Suprapubic skin (tissue), 4 donors: ENCODE measurements around the gene TFAP2A. TPM values are rescaled to one million over a fixed set of nuclear protein-coding genes. Genes with fewer than 3 reads are reported as not detected.

Source experiments
- DNase-seq, 2 donors: peaks; one replicate each; pipeline ENCODE4 v3.0.0-alpha.2; 2019; ENCODE audit warnings: low spot score in 2 of 2
- H3K27ac ChIP-seq: fragments of 200-600 bp; sonication (generic); one replicate; pipeline ENCODE4 v1.5.1; 2019
- H3K27me3 ChIP-seq: fragments of 200-600 bp; sonication (generic); one replicate; pipeline ENCODE4 v1.5.1; 2019
- H3K36me3 ChIP-seq: fragments of 200-600 bp; sonication (generic); one replicate; pipeline ENCODE4 v1.5.1; 2019
- H3K4me1 ChIP-seq: fragments of 200-600 bp; sonication (generic); one replicate; pipeline ENCODE4 v1.5.1; 2019
- H3K4me3 ChIP-seq: fragments of 200-600 bp; sonication (generic); one replicate; pipeline ENCODE4 v1.5.1; 2019; ENCODE audit warnings: mild to moderate bottlenecking
- H3K9me3 ChIP-seq: fragments of 200-600 bp; sonication (generic); one replicate; pipeline ENCODE4 v1.5.1; 2019
- EP300 ChIP-seq: sonication (generic); formaldehyde crosslinking; IDR thresholded peaks from one replicate; pipeline ENCODE4 v1.6.1; 2017; ENCODE audit warnings: antibody characterized with exemption
- POLR2A ChIP-seq, 2 donors: fragments of 450-650 bp; IDR thresholded peaks; one replicate each; pipeline ENCODE4 v1.6.1; 2017; ENCODE audit warnings: antibody characterized with exemption in 2 of 2, mild to moderate bottlenecking in 2 of 2, moderate library complexity in 2 of 2
- POLR2AphosphoS5 ChIP-seq, 3 donors: sonication (generic); formaldehyde crosslinking; IDR thresholded peaks; one replicate each; pipeline ENCODE4 v1.6.1; 2017; ENCODE audit warnings: antibody characterized with exemption in 3 of 3
- WGBS: methylation state at CpG from one replicate; pipeline ENCODE4 v1.1.5; 2018; 5-methylcytosine and 5-hydroxymethylcytosine counted together
- total RNA-seq, 4 donors: library from RNA; depleted of rRNA; stranded (reverse); fragments of >200 nt; gene quantifications; one replicate each; pipeline ENCODE4 v1.1.0, GENCODE V29; 2016
- TF ChIP-seq, protein P1 (sequence below), 2 donors: fragments of 200-600 bp in 1 of 2; fragments of 450-650 bp in 1 of 2; sonication (generic) in 1 of 2; IDR thresholded peaks; one replicate each; pipeline ENCODE4 v1.5.1; 2016 to 2019; ENCODE audit warnings: antibody characterized with exemption in 2 of 2, mild to moderate bottlenecking in 1 of 2, moderate library complexity in 1 of 2

Gene TFAP2A
- total RNA-seq, 4 donors from 2014 or later = 86.7 to 135 (median 91.9) TPM

DNA sequence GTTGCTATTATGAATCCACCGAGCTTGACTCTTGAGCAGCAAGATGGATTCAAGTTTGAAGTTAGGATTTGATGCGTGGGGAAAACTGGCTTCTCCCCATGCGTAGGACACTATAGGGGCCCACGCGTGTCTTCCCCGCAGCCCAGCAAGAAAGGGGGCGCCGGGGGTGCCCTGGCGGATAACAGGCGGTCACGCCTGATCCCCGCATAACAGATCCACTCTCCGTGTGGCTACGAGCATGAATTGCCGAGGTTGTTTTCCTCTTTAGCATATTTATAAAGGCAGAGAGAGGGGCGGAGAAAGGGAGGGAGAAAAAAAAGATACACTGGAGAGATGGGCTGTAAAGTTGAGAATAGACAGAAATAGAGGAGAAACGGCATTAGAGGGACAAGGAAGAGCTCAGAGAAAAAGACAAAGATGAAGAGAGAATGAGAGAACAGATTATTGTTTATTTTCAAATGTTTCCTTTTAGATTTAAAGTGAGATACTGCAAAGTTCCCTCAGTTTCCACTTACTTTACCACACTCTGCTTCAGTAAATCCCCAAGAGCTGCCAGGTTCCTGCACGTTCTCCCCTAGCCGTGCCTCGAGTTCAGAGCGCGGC is 32.0 kb downstream of the TFAP2A start:
- H3K27ac ChIP-seq = peak overlapping the region; percentile 77

DNA sequence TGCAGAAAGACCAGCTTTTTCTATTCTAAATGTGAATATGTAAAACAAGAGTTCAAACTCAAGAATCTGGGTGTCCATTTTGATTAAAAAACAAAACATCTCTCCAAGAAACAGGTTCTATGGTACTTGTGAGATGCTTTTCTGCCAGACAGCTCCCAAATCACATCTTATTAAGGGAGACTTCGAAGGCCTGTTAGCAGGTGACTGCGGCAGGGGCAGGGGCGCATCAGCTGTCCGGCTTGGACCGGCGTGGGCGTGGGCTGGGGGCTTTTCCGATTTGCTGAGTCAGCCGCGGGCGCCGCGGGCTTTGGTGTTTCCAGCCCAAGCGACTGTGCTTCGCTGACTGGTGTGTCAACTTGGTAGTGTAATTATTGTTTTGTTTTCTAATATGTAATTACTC is 32.6 kb downstream of the TFAP2A start:
- Histone ChIP-seq H3K4me1 (peaks cover 36% of the 10 kb centered on the region), H3K36me3 (no peaks in the 10 kb centered on the region), H3K4me3 (no peak overlapping the region), H3K27ac (no peak overlapping the region), H3K9me3 (no peaks in the 10 kb centered on the region), H3K27me3 (peaks cover 73% of the 10 kb centered on the region)
- WGBS = 65% methylated on average over 13 of the region's 15 CpGs
- TF ChIP-seq POLR2AphosphoS5 (IDR thresholded peaks at IDR 0.05) = no peak
- TF ChIP-seq EP300 = no peak
- TF ChIP-seq, protein P1, sequence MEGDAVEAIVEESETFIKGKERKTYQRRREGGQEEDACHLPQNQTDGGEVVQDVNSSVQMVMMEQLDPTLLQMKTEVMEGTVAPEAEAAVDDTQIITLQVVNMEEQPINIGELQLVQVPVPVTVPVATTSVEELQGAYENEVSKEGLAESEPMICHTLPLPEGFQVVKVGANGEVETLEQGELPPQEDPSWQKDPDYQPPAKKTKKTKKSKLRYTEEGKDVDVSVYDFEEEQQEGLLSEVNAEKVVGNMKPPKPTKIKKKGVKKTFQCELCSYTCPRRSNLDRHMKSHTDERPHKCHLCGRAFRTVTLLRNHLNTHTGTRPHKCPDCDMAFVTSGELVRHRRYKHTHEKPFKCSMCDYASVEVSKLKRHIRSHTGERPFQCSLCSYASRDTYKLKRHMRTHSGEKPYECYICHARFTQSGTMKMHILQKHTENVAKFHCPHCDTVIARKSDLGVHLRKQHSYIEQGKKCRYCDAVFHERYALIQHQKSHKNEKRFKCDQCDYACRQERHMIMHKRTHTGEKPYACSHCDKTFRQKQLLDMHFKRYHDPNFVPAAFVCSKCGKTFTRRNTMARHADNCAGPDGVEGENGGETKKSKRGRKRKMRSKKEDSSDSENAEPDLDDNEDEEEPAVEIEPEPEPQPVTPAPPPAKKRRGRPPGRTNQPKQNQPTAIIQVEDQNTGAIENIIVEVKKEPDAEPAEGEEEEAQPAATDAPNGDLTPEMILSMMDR (IDR thresholded peaks at IDR 0.05) = no peak
- TF ChIP-seq POLR2A (IDR thresholded peaks at IDR 0.05) = no peak
- DNase-seq = no peak

More for the DNA sequence above, 32.0 kb downstream of the TFAP2A start:
- Histone ChIP-seq H3K27me3 (peaks cover 78% of the 10 kb centered on the region), H3K4me3 (peak overlapping the region; percentile 46), H3K36me3 (no peaks in the 10 kb centered on the region), H3K9me3 (no peaks in the 10 kb centered on the region), H3K4me1 (peaks cover 36% of the 10 kb centered on the region)
- WGBS = 34% methylated on average over 22 of the region's 22 CpGs
- DNase-seq = no peak
- TF ChIP-seq, protein P1 (IDR thresholded peaks at IDR 0.05) = no peak
- TF ChIP-seq POLR2A (IDR thresholded peaks at IDR 0.05) = no peak
- no peak for TF ChIP-seq EP300
- no peak for TF ChIP-seq POLR2AphosphoS5 (IDR thresholded peaks at IDR 0.05)

DNA sequence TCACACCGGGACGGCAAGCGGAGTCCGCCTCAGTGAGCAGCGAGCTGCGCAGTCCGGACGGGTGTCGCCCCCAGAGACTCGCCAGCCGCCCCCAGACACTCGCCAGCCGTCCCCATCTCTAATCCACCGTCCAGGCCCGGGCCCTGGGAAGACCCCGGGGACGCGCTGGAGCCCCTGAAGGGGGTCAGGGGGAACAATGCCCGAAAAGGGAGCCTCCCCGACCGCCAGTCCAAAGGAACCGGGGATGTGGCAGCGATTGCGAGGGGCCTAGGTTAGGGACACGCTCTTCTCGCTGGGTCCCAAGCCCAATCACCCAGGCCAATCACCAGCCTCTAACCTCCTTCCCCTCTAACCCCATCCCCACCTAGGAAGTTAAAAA is 33.1 kb downstream of the TFAP2A start:
- Histone ChIP-seq H3K27ac (no peak overlapping the region), H3K4me1 (peaks cover 36% of the 10 kb centered on the region), H3K27me3 (peaks cover 69% of the 10 kb centered on the region), H3K9me3 (no peaks in the 10 kb centered on the region), H3K4me3 (no peak overlapping the region), H3K36me3 (no peaks in the 10 kb centered on the region)
- TF ChIP-seq, protein P1 (IDR thresholded peaks at IDR 0.05) = no peak
- TF ChIP-seq EP300 (no peak), POLR2A (IDR thresholded peaks at IDR 0.05) (no peak), POLR2AphosphoS5 (IDR thresholded peaks at IDR 0.05) (no peak)
- DNase-seq = no peak
- WGBS = 44% methylated on average over 10 of the region's 26 CpGs

DNA sequence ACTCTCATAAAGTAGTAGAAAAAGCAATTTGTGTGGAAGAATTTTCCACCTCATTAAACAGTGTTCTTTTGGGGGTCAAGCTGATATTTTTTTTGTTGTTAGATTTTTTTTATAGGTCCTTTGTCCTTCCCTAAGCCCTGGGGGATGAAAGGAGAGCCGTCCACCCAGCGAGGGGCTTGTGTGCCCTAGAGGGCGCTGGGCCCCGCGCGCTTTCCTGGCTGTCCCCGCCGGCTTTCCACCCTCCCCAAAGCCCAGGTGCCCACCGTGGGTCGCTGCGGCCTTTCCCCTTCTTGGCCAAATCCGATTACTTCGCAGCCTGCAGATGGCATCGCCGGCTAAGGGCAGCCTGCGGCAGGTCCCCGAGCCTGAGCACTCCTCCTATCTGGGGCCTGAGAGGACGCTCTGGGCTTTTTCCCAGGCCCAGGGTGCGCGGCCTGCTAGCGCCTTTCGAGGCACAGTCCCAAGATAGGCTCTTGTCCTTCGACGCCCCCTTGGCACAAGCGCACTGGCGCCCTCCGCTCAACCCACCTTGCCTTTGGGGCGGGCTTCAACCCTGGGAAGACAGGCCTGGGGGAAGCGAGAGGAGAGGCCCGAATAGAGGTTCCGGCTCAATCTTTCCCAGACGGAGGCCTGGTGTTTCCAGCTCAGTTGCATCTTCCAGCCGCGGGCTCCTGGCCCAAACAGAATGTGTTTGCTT is 33.6 kb downstream of the TFAP2A start:
- DNase-seq = no peak
- Histone ChIP-seq H3K27ac (no peak overlapping the region), H3K9me3 (no peaks in the 10 kb centered on the region), H3K4me1 (peaks cover 36% of the 10 kb centered on the region), H3K36me3 (no peaks in the 10 kb centered on the region), H3K27me3 (peaks cover 65% of the 10 kb centered on the region), H3K4me3 (no peak overlapping the region)
- TF ChIP-seq POLR2A (IDR thresholded peaks at IDR 0.05) = no peak
- WGBS = 60% methylated on average over 19 of the region's 34 CpGs

DNA sequence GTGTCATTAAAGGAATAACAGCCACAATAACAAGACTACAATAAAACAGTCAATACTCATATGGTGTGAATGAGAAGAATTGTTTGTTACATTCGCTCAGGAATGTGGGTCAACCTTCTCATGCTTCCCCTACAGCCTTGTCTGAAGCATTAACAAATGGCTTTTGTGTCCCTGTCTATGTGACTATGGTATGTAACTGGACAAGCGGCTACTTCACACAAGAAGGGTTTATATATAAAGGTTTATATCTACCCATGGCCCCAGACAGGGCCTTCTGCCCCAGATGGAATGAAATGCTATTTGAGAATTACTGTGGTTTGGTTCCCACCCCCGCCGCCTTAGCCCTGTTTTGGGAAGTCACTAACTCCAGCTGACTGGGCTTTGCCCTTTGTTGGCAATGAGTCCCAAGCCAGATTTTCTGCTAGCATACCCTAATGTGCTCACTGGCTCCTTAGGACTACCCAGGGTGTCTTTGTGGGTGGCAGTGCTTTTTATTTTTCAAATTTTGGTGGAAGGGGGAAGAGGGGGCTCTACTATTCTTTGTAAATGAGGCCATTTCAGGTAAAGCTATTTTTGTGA is 39.4 kb downstream of the TFAP2A start:
- no peaks in the 10 kb centered on the region for H3K9me3 ChIP-seq
- WGBS = 67% methylated on average over 4 of the region's 4 CpGs
- TF ChIP-seq POLR2A (IDR thresholded peaks at IDR 0.05) = no peak
- TF ChIP-seq, protein P1 (IDR thresholded peaks at IDR 0.05) = no peak
- no peak for TF ChIP-seq EP300
- no peak for TF ChIP-seq POLR2AphosphoS5 (IDR thresholded peaks at IDR 0.05)
- H3K27ac ChIP-seq = no peak overlapping the region
- H3K4me3 ChIP-seq = no peak overlapping the region
- H3K27me3 ChIP-seq = peaks cover 9% of the 10 kb centered on the region
- H3K4me1 ChIP-seq = no peaks in the 10 kb centered on the region
- no peaks in the 10 kb centered on the region for H3K36me3 ChIP-seq
- no peak for DNase-seq
